Peyer's patch (tissue), 4 donors: ENCODE results near the gene PGK2. TPM values are rescaled to one million over a fixed set of nuclear protein-coding genes. Genes with fewer than 3 reads are reported as not detected.

Experiments
- DNase-seq, 3 donors: peaks; one replicate each; pipeline ENCODE4 v3.0.0-alpha.2; 2017 to 2019
- H3K27ac ChIP-seq, 4 donors: fragments of 200-600 bp; sonication (generic); one replicate each; pipeline ENCODE4 v1.5.1; 2016 to 2019
- H3K27me3 ChIP-seq, 2 donors: fragments of 200-600 bp; sonication (generic); one replicate each; pipeline ENCODE4 v1.5.1; 2019
- H3K36me3 ChIP-seq, 3 donors: fragments of 200-600 bp; sonication (generic); one replicate each; pipeline ENCODE4 v1.5.1; 2016 to 2019
- H3K4me1 ChIP-seq, 4 donors: fragments of 200-600 bp; sonication (generic); one replicate each; pipeline ENCODE4 v1.5.1; 2016 to 2019
- H3K4me3 ChIP-seq, 4 donors: fragments of 200-600 bp; sonication (generic); 1 replicate in 3 of 4; 2 replicates in 1 of 4; pipeline ENCODE4 v1.5.1; 2016 to 2019; ENCODE audit warnings: mild to moderate bottlenecking in 1 of 4
- H3K9me3 ChIP-seq, 4 donors: fragments of 200-600 bp; sonication (generic); one replicate each; pipeline ENCODE4 v1.5.1; 2016 to 2019; ENCODE audit warnings: mild to moderate bottlenecking in 1 of 4
- POLR2A ChIP-seq, 2 donors: fragments of 450-650 bp; IDR thresholded peaks; one replicate each; pipeline ENCODE4 v1.5.1; 2017; ENCODE audit warnings: antibody characterized with exemption in 2 of 2, mild to moderate bottlenecking in 2 of 2, moderate library complexity in 2 of 2
- total RNA-seq, 4 donors: library from RNA; depleted of rRNA; stranded (reverse); fragments of >200 nt; gene quantifications; one replicate each; pipeline ENCODE4 v1.1.0, GENCODE V29; 2016
- TF ChIP-seq, protein P1 (sequence below), 6 experiments: fragments of 450-650 bp in 4 of 6; fragments of 200-600 bp in 2 of 6; sonication (generic) in 1 of 6; IDR thresholded peaks; one replicate each; pipeline ENCODE4 v1.5.1; 2017 to 2019; ENCODE audit warnings: antibody characterized with exemption in 6 of 6, mild to moderate bottlenecking in 3 of 6, moderate library complexity in 1 of 6

The PGK2 gene
- total RNA-seq, 4 donors from 2014 or later, result not detected

DNA sequence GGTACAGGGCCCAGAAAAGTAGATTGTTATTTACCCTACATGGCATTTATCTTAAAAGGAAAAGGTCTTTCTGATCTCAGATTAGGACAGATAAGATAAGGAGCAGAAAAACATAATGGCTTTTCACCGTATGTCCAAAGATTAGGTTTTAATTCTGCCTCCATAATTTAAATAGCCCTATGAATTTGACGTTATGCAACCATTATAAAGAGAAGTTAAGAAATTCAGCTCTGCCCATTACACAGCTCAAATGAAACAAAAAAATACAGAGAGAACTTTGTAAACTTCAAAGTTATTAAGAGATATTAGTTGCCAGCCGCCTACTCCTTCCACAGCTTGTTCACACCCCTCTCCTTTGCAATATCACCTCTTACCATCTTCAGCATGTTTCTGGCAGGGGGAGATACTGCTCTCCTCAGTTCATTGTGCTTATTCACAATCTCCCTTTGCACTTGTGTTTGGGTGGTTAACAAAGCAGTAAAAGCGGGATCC, 51.0 kb downstream of the PGK2 start:
- Histone ChIP-seq H3K36me3 (no peaks in the 10 kb centered on the region), H3K27ac (no peak overlapping the region), H3K4me3 (no peak overlapping the region), H3K27me3 (no peaks in the 10 kb centered on the region), H3K9me3 (no peaks in the 10 kb centered on the region), H3K4me1 (no peaks in the 10 kb centered on the region)
- no peak for DNase-seq
- TF ChIP-seq, protein P1, sequence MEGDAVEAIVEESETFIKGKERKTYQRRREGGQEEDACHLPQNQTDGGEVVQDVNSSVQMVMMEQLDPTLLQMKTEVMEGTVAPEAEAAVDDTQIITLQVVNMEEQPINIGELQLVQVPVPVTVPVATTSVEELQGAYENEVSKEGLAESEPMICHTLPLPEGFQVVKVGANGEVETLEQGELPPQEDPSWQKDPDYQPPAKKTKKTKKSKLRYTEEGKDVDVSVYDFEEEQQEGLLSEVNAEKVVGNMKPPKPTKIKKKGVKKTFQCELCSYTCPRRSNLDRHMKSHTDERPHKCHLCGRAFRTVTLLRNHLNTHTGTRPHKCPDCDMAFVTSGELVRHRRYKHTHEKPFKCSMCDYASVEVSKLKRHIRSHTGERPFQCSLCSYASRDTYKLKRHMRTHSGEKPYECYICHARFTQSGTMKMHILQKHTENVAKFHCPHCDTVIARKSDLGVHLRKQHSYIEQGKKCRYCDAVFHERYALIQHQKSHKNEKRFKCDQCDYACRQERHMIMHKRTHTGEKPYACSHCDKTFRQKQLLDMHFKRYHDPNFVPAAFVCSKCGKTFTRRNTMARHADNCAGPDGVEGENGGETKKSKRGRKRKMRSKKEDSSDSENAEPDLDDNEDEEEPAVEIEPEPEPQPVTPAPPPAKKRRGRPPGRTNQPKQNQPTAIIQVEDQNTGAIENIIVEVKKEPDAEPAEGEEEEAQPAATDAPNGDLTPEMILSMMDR (IDR thresholded peaks at IDR 0.05), result no peak
- TF ChIP-seq POLR2A (IDR thresholded peaks at IDR 0.05), result no peak

Other genes starting within 250 kb of the PGK2 start
- 1 to 10 TPM in 3 of 4 donors, not detected in 1; 4.9 to 8.6 (median 8.2) TPM for gene C6orf141, start 236.6 kb downstream of the PGK2 start, total RNA-seq
- not detected for gene RHAG, start 150.4 kb downstream of the PGK2 start, total RNA-seq
- not detected for gene CRISP2, start 73.7 kb downstream of the PGK2 start, total RNA-seq
- gene CRISP3, start 42.9 kb downstream of the PGK2 start, total RNA-seq, result not detected
- not detected for gene CRISP1, start 79.2 kb upstream of the PGK2 start, total RNA-seq
- not detected for gene DEFB114, start 176.9 kb upstream of the PGK2 start, total RNA-seq
- gene DEFB113, start 182.3 kb upstream of the PGK2 start, total RNA-seq, result not detected
- gene DEFB110, start 234.7 kb upstream of the PGK2 start, total RNA-seq, result not detected